GM21526 (cell line): ENCODE data around the gene IFT172.

Experiments
- ATAC-seq: cut with Tn5 transposase; IDR thresholded peaks from one replicate; pipeline ENCODE4 v1.9.1; 2021; ENCODE audit warnings: moderate library complexity; ENCODE audit not compliant: unreplicated experiment, low FRiP score

The IFT172 gene

DNA sequence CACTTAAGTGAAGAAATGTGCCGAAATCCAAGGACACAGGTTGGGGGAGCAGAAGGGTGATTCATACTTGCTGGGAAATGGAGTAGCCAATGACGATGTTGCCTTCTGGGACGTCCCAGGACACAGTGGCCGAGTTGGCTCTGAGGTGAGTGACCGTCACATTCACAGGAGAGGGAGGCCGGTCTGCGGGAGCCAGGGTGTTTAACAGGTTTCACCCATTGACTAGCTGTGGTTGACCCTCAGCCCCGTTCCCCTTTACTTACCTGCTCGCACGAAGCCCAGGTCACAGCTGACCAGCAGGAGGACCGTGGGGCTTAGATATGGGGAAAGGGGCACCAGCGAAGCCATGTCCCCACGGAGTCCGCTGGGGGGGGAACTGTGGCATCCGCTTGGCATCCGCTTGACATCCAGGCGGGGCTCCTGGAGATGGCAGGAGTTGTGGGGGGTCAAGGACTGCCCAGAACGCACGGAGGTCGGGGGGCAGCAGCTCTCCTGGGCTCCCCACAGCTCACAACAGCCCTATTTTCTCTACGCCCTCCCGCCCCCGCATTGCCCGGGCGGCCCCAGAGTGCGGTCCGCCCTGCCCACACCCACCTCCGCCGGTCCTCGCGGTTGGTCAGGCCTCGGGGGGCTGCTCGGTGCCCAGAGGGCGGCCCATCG, 4.9 kb upstream of the IFT172 start:
- ATAC-seq = no peak

DNA sequence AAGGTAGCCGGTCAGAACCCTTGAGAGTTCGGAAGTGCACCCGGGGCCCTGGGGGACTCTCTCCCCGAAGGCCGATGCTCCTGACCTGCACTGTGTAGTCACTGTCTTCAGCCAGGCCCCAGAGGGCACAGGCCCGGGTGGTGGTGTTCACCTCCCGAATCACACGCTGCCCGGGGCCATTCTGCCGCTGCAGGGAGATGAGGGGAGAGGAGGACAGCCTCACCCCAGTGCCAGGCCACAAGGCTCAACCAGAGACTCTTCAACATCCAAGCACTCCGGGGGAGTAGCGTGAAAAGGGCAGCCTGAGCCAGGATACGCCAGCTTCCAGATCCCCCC, 4.4 kb upstream of the IFT172 start:
- no peak for ATAC-seq

DNA sequence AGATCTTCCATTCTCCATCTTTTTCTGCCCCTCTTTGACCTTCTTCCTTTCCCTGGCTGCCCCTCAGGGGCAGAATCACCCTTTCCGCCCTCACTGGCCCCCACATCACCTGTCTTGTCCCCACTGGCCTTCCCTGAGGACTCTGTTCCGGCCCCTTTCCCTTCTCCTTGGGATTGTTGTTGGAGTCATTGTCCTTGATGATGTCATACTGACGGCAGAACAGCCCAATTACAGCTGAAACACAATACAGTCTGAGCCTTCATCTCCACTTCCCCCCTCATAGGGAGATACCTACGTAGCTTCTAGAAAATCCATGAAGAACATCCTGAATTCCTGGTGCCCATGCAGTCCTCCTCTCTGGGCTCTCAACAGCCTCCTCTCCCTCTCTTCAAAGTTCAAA, 3.0 kb upstream of the IFT172 start:
- ATAC-seq = no peak

DNA sequence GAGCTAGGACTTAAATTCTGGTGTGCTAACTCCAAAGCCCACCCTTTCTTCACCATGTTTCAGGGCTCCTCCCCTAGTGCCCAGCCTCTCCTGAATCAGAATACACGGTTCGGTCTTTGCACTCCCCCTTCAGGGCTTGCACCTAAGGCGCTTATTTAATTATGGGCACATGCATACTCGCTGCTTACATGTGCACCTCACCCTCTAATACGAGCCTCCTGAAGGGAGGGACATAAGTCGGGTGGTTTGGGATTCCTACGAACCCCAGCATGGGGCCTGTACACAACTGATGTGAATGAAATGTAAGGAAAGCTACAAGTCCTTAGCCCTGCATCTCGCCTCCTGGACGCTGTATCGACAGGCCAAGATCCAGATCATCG, 435 bp downstream of the IFT172 start:
- no peak for ATAC-seq

DNA sequence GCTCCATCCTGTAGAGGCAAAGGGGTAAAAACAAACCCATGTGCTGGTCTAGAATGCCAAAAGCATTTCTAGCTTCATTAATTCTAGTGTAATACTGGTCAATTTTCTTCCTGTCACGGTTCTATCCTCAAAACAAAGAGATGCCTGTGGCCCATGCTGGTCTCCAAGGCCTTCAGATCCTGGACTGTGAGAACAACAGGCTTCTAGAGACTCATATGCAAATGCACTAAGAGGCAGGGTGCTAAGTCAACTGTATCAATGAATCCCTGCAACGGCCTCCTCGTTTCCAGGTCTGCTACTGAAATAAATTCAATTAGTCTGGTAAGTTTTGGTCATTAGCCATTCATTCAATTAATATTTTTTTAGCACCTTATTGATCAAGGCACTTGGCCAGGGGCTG, 4.0 kb downstream of the IFT172 start:
- no peak for ATAC-seq

DNA sequence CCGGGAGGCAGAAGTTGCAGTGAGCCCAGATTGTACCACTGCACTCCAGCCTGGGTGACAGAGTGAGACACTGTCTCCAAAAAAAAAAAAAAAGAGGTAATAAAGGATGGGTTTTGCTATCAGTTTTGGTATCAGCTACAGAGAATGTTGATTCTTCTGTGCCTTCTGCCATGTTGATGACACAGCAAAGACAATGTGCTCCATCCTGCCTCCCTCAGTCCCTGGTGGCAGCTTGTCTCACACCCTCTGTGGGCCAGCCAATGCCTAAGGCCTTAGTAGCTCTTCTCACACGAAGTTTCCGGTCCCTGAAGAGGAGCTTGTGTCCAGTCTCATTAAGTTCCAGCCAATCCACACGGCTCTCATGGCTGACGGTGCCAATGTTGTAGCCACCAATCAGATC, 17.6 kb downstream of the IFT172 start:
- ATAC-seq = no peak

DNA sequence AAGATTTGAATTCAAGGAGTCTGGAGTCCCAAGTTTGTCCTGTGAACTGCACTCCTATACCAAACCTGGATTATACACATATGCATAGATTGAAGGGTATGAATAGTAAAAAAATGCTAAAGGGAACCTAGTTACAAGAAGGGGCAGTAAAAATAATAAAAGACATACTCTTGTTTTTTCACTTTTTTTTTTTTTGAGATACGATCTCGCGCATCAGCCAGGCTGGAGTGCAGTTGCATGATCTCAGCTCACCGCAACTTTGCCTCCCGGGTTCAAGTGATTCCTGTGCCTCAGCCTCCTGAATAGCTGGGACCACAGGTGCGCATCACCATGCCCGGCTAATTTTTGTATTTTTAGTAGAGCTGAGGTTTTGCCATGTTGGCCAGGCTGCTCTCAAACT, 25.1 kb downstream of the IFT172 start:
- no peak for ATAC-seq

DNA sequence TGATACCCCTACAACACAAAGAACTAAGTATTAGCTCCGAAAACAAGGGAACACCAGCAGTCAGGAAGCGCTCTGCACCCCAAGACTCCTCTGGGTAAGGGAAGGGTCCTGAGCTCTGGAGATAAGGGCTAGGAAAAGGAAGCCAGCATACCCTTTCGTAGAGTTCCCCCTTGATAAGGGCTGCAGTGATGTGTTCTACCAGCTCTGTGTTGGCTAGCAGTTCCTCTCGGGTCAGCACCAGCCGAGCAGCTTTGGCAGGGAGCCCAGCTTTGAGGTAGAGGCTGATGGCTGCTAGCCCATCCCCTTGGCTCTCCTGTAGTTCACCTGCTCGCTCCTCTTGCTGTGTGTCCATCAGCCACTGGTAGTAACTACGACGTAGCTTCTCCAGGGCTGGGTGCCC, 28.4 kb downstream of the IFT172 start:
- no peak for ATAC-seq

DNA sequence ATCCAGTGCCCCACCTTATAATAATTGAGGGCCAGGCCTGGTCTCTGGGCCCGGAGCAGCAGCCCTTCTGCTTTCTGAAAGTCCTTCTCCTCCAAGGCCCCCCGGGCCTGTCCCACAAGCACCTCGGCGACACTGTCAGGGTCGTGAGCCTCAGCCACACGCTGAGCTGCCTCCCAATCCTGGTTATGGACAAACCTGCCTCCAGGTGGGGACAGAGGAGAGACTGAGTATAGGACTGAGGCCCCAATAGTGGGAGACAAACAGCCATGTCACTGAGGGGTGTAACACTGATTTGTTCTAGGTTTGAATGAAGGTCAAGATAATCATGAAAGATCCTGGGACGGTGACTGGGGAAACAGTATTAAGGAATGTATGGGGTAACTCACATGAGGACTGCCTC, 35.6 kb downstream of the IFT172 start:
- ATAC-seq = no peak

DNA sequence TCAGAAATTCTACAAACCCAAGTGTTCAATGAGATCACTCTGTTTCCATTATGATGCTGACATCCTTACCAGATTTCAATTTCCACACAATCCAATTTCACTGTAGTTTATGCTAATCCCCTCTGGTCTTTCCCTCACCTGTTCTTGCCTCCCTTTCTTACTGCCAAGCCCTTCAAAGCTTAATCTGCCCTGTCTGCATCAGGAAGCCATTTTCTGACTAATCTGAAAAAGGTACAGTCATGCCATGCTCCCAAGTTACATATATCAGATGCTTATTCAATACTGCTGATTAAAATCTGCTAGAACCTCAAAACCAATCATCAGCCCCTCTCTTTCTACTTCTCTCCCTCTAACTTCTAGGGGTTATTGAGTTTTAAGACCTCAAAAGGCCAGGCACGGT, 38.4 kb downstream of the IFT172 start:
- no peak for ATAC-seq

DNA sequence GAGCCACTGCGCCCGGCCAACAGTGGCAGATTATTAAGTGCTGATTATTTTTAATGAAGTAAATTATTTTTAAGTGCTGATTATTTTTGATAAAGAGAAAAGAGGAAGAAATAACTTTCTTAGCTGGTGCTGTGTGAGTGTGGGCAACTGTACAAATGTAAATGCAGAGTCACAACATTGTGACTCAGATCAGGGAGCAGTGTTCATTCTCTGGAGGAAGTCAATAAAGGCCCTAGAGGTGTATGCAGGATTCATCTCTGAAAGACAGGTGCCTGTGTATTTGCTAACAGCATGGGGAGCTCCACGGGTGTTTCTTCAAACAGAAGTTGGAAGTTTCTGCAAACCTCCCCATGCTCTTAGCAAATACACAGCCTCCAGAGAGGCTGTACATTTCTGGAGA, 41.2 kb downstream of the IFT172 start:
- no peak for ATAC-seq

DNA sequence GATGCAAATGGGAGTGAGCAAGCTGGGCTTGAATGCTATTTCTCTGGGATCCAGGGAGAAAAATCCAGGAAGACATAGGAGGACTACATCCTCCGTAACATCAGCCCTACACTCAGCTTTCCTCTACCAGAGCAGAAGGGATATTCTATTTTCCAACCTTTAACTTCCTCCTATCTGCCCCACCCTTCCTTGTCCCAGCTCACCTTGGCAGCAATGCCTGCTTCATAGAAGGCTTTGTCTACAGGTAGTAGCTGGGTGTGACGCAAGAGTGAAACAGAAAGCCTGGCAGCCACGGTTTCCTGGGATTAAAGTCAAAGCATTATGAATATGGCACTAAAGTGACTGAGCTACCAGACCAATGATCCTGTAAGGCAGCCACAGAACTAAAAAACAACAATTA, 43.5 kb downstream of the IFT172 start:
- ATAC-seq = no peak

DNA sequence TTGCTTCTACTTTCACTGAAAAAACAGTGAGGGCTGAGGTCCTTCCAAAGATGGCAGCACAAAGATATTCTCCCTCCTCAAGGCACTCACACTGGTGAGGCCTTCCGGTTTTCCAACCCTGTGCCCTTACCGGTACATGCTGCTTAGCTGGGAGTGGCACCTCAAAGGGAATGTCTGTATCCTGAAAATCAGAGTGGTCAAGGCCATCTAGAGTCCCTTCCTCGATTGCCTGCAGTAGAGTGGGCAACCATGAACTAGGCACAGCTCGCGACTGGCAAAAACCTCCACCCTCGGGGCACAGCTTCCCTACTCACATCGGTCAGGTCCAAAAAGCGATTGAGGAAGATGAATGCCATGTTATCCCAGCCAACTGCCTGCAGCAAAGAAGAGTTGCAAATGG, 43.9 kb downstream of the IFT172 start:
- ATAC-seq = no peak

DNA sequence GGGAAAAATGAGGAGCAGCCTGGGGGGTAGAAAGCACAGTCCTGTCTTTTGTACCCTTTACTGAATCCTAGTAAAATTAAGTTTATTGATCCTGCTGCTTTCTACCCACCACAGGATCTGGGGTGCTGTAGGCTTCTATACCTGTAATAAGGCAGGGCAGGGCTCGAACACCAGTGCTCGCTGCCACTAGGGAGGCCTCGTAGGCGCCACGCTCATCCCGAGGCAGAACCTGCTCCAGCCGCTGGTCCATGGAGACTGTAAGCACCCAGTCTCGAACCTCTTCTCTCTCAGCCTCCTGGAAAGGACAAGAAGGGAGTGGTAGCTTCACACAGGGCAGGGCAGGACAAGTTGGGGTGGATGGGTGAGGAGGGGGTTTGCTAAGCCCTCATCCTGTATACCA, 44.4 kb downstream of the IFT172 start:
- ATAC-seq = no peak

DNA sequence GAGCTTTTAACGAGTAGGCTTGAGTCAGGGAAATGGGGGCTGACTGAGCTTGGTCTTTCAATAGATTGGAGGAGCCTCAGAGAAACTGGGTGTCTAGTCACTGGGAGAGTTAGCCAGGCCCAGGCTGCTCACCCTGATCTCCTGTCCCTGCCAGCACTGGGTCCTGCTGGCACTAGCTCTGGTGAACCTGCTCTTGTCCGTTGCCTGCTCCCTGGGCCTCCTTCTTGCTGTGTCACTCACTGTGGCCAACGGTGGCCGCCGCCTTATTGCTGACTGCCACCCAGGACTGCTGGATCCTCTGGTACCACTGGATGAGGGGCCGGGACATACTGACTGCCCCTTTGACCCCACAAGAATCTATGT, 46.6 kb downstream of the IFT172 start:
- no peak for ATAC-seq

DNA sequence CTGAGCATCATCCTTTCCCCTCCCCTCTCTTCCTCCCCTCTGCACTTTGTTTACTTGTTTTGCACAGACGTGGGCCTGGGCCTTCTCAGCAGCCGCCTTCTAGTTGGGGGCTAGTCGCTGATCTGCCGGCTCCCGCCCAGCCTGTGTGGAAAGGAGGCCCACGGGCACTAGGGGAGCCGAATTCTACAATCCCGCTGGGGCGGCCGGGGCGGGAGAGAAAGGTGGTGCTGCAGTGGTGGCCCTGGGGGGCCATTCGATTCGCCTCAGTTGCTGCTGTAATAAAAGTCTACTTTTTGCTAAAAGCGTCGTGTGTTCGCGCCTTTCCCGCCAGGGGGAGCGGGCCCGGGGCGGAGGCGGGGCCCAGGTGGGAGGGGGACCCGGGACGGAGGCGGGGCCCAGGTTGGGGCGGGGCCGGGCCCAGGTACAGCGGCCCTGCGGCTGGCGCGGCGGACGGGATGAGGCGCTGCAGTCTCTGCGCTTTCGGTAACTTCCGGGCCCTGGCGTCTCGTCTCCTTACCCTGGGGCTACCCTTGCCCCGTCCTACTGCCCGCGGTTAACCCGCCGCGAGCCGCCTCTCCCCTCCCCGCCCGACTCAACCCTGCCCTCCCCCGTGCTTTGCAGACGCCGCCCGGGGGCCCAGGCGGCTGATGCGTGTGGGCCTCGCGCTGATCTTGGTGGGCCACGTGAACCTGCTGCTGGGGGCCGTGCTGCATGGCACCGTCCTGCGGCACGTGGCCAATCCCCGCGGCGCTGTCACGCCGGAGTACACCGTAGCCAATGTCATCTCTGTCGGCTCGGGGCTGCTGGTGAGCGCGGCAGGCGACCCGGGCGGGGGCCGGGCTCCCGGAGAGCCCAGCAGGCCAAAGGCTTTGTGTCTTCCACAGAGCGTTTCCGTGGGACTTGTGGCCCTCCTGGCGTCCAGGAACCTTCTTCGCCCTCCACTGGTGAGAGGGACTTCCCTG, 47.3 kb downstream of the IFT172 start, which contains the start of gene KRTCAP3:
KRTCAP3 (plus strand) TSS at position 424 of the 962 bp plus-strand sequence; CDS start at position 456, 32 bp downstream.
- ATAC-seq = no peak

DNA sequence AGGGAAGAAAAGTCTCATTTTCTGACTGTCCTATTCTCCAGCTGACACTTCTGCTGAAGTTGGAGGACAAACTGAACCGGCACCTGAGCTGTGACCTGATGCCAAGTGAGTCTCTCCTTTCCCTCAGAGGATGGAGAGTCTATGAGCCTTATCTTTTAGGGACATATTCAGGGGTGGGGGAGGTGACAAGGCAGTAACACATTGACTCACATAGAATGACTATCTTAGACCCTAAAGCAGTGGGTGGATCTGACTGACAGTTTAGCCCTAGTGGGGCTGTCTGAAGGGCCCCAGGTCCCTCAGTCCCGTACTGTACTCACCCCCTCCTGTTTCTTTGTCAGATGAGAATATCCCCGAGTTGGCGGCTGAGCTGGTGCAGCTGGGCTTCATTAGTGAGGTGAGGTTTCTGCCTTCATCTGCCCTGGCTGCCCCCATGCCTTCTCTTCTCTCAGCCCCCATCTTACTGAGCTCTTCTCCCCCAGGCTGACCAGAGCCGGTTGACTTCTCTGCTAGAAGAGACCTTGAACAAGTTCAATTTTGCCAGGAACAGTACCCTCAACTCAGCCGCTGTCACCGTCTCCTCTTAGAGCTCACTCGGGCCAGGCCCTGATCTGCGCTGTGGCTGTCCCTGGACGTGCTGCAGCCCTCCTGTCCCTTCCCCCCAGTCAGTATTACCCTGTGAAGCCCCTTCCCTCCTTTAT, 48.2 kb downstream of the IFT172 start:
- ATAC-seq = no peak

DNA sequence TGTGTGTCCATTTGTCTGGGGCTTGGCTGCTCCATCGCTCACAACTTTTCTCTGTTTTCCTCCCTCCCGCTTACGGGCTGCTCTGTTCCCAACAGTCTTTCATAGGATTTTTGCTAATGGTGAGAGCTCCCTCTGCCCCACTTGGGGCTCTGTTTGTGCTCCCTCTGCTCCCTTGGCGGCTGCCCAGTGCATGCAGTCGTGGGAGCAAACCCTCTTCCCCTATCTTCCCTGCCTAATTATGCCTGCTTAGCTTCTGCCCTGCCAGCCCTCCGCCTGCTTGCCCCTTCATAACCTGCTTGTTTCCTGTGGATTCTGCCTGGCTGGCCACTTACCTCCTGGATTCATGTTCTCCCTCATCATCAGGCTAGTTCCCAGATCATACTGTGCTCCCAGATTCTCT, 53.9 kb downstream of the IFT172 start:
- no peak for ATAC-seq

DNA sequence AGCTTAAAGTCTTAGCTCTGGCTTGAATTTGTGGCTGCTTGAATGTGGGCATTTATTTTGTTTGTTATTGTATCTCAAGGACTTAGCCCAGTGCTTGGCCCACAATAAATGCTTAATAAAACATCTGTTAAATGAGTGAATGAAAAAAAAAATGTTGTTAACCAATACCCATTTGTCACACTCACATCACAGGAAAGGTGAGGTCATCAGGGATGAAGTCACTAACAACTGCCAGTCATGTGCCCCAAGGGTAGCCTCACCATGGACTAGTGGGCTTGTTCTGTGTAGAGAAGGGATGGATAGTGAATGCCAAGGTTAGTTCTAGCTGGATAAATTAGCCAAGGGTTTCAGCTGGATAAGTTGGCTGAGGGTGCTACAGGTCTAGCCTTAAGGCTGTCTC, 58.1 kb downstream of the IFT172 start:
- no peak for ATAC-seq

DNA sequence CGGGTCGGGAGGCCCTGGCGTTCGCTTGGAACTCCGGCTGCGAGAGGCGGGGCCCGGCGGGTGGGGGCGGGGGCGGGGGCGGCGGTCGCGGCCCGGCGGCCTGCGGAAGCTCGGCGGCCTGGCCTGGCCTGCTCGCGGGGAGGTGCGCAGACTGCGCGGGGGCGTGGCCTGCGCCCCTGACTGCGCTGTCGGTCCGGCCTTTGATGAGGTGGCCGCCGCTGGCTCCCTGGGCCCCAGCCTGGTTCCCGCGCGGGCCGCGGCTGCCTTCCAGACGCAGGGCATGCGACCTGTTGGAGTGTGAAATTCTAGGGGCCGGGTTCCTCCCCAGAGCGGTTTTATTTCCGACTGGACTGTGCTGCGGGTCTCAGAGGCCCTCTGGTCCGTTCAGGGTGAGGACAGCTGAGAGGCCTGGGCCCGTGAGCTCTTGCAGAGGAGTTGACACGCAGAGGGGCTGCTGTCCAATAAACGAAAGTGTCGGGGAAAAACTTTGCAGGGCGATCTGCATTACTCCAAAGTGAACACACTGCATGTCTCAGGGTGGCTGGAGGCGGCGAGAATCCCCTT, 60.5 kb downstream of the IFT172 start:
- peak; percentile 62 for ATAC-seq
